Neural crest cell (in vitro differentiated cells): ENCODE data around the gene HGD. TPM values are rescaled to one million over a fixed set of nuclear protein-coding genes. Genes with fewer than 3 reads are reported as not detected.
A peak's percentile ranks its signal among the peaks of the same experiment; 100 is the strongest.

ENCODE experiments used
- DNase-seq: peaks from one replicate; pipeline ENCODE4 v3.0.0; 2021; ENCODE audit warnings: low read depth, mixed read lengths, low spot score
- H3K27ac Mint-ChIP-seq: one replicate; pipeline ENCODE4 v1.8.0; 2021; ENCODE audit warnings: mild to moderate bottlenecking, mixed read lengths; ENCODE audit not compliant: unreplicated experiment
- H3K27me3 Mint-ChIP-seq: 2 replicates; pipeline ENCODE4 v1.8.0; 2021; ENCODE audit warnings: low read depth, mild to moderate bottlenecking, mixed read lengths
- H3K36me3 Mint-ChIP-seq: 2 replicates; pipeline ENCODE4 v1.8.0; 2021; ENCODE audit warnings: low read depth, mild to moderate bottlenecking, mixed read lengths
- H3K4me1 Mint-ChIP-seq: 2 replicates; pipeline ENCODE4 v1.8.0; 2021; ENCODE audit warnings: mixed read lengths
- H3K4me3 Mint-ChIP-seq: one replicate; pipeline ENCODE4 v1.8.0; 2021; ENCODE audit warnings: mild to moderate bottlenecking, mixed read lengths
- H3K9me3 Mint-ChIP-seq: 2 replicates; pipeline ENCODE4 v1.8.0; 2021; ENCODE audit warnings: mixed read lengths
- CTCF ChIP-seq: fragments of 200-600 bp; sonication (generic); conservative IDR thresholded peaks from 2 replicates; pipeline ENCODE4 v1.5.0; 2021; ENCODE audit warnings: antibody characterized with exemption, mild to moderate bottlenecking
- total RNA-seq: library from RNA; stranded (reverse); gene quantifications from 2 replicates; pipeline ENCODE4 v1.2.1, GENCODE V29; 2021

Gene HGD
- total RNA-seq, 1 donor from 2014 or later = 1.2 TPM

- H3K27ac Mint-ChIP-seq = peak overlapping the region; percentile 58
- no peaks in the 10 kb centered on the region for H3K9me3 Mint-ChIP-seq
- H3K27me3 Mint-ChIP-seq = no peaks in the 10 kb centered on the region
- no peak overlapping the region for H3K4me3 Mint-ChIP-seq
- peaks cover 7% of the 10 kb centered on the region for H3K36me3 Mint-ChIP-seq
- no peak for TF ChIP-seq CTCF
- H3K4me1 Mint-ChIP-seq = peaks cover 9% of the 10 kb centered on the region
- DNase-seq = no peak
Measured at GRCh38 chr3:120693439-120694171, 11.6 kb upstream of the HGD start.

GRCh38 chr3:120689395-120689794 is 7.4 kb upstream of the HGD start:
- no peak for TF ChIP-seq CTCF
- Mint-ChIP-seq H3K27me3 (no peaks in the 10 kb centered on the region), H3K4me3 (no peak overlapping the region), H3K27ac (no peak overlapping the region), H3K4me1 (peaks cover 9% of the 10 kb centered on the region), H3K9me3 (no peaks in the 10 kb centered on the region), H3K36me3 (peaks cover 7% of the 10 kb centered on the region)
- DNase-seq = no peak

- DNase-seq = no peak
- Mint-ChIP-seq H3K27ac (no peak overlapping the region), H3K4me3 (no peak overlapping the region), H3K4me1 (peaks cover 2% of the 10 kb centered on the region), H3K27me3 (no peaks in the 10 kb centered on the region), H3K9me3 (no peaks in the 10 kb centered on the region), H3K36me3 (peaks cover 5% of the 10 kb centered on the region)
- no peak for TF ChIP-seq CTCF
Measured at GRCh38 chr3:120688121-120688520, 6.1 kb upstream of the HGD start.

- TF ChIP-seq CTCF = no peak
- DNase-seq = no peak
- peaks cover 18% of the 10 kb centered on the region for H3K4me1 Mint-ChIP-seq
- H3K27ac Mint-ChIP-seq = no peak overlapping the region
- H3K27me3 Mint-ChIP-seq = no peaks in the 10 kb centered on the region
- no peaks in the 10 kb centered on the region for H3K9me3 Mint-ChIP-seq
- H3K4me3 Mint-ChIP-seq = no peak overlapping the region
- H3K36me3 Mint-ChIP-seq = peaks cover 3% of the 10 kb centered on the region
Measured at GRCh38 chr3:120685411-120685810, 3.4 kb upstream of the HGD start.

- Mint-ChIP-seq H3K4me1 (peaks cover 22% of the 10 kb centered on the region), H3K36me3 (peaks cover 3% of the 10 kb centered on the region), H3K27ac (no peak overlapping the region), H3K9me3 (no peaks in the 10 kb centered on the region), H3K27me3 (no peaks in the 10 kb centered on the region), H3K4me3 (no peak overlapping the region)
- TF ChIP-seq CTCF = no peak
- DNase-seq = no peak
Measured at GRCh38 chr3:120684896-120685295, 2.9 kb upstream of the HGD start.
